HG03108 (cell line): Measurements from ENCODE around the gene DNMT3B.
"Not testable (repeated sequence)": the region's sequence is repeated elsewhere in the genome, so short reads cannot be mapped to it uniquely, and the experiment has no call there.

Experiments
- ATAC-seq: cut with Tn5 transposase; IDR thresholded peaks from one replicate; pipeline ENCODE4 v1.9.1; 2021; ENCODE audit warnings: moderate library complexity; ENCODE audit not compliant: unreplicated experiment

The DNMT3B gene

GRCh38 chr20:32789896-32790750 is 27.9 kb downstream of the DNMT3B start:
- ATAC-seq, result no peak

GRCh38 chr20:32790751-32791057 is 28.5 kb downstream of the DNMT3B start:
- ATAC-seq, result no peak

GRCh38 chr20:32792316-32792715 is 30.1 kb downstream of the DNMT3B start:
- ATAC-seq, result peak; percentile 64

- no peak for ATAC-seq
Observed at GRCh38 chr20:32792731-32793458, 30.7 kb downstream of the DNMT3B start.

- no peak for ATAC-seq
Observed at GRCh38 chr20:32796383-32796948, 34.3 kb downstream of the DNMT3B start.

- ATAC-seq, result no peak
Observed at GRCh38 chr20:32796981-32797451, 34.8 kb downstream of the DNMT3B start.

- ATAC-seq, result not testable (repeated sequence)
Observed at GRCh38 chr20:32797571-32797970, 35.4 kb downstream of the DNMT3B start.

GRCh38 chr20:32798046-32798981 is 36.1 kb downstream of the DNMT3B start:
- no peak for ATAC-seq

DNA sequence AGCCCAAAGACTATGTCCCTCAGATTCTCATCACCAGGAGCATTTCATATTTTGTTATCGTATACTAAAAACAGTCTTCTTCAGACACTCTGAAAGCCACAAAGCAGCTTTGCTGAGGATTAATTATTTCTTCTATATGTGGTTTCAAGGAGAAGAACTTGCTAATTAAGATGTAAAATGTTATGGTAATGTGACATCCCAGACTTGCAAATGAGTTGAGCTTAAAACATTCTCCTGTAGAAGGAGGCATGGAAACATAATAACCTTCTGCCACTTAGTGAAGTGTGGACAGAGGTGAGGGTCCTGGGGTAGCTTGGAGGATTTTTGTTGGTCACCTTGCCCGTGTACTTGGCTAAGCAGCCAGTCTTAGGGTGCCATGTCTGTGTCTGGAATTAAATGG is 40.9 kb downstream of the DNMT3B start:
- ATAC-seq, result no peak

GRCh38 chr20:32804022-32804715 is 42.0 kb downstream of the DNMT3B start:
- no peak for ATAC-seq

DNA sequence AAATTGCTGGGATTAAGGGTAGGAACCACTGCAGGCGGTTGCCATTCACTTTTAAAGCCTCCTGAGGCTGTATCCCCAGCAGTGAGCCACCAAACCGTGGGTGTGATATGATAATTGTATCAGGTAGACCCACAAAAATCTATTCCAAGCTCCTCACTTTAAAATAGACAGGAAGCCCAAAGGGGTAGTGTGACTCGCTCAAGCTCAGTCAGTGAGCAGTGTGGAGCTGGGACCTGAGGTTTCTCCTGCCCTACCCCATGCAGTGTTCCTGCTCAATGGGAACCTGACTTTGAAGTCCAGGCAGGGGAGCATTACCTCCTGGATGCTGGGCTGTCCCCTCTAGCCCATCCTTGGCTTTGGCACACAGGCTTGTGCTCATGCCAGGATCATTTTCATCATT is 42.6 kb downstream of the DNMT3B start:
- ATAC-seq, result no peak

GRCh38 chr20:32805721-32806120 is 43.5 kb downstream of the DNMT3B start:
- no peak for ATAC-seq

GRCh38 chr20:32806356-32806755 is 44.2 kb downstream of the DNMT3B start:
- no peak for ATAC-seq

DNA sequence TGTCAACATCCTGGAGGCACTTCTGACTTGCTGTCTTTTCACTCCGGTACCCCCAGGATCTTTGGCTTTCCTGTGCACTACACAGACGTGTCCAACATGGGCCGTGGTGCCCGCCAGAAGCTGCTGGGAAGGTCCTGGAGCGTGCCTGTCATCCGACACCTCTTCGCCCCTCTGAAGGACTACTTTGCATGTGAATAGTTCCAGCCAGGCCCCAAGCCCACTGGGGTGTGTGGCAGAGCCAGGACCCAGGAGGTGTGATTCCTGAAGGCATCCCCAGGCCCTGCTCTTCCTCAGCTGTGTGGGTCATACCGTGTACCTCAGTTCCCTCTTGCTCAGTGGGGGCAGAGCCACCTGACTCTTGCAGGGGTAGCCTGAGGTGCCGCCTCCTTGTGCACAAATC is 45.5 kb downstream of the DNMT3B start:
- no peak for ATAC-seq

- no peak for ATAC-seq
Observed at GRCh38 chr20:32808438-32808837, 46.3 kb downstream of the DNMT3B start.

DNA sequence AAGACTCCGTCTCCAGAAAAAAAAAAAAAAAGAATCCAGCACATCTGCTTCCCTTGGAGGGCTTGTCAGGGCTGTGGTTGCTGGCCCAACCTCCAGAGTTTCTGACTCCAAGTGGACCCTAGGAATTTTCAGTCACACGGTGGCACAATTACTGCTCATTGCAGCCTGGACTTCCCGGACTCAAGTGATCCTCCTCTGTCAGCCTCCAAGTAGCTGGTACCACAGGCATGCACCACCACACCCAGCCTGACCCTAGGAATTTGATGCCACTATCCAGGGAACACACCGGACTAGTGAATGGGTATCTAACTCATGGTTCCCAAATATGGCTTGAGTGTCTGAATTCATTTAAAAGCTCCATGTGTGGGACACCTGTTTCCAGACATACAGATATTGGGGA is 47.7 kb downstream of the DNMT3B start:
- ATAC-seq, result no peak

GRCh38 chr20:32810941-32811340 is 48.8 kb downstream of the DNMT3B start:
- ATAC-seq, result no peak

DNA sequence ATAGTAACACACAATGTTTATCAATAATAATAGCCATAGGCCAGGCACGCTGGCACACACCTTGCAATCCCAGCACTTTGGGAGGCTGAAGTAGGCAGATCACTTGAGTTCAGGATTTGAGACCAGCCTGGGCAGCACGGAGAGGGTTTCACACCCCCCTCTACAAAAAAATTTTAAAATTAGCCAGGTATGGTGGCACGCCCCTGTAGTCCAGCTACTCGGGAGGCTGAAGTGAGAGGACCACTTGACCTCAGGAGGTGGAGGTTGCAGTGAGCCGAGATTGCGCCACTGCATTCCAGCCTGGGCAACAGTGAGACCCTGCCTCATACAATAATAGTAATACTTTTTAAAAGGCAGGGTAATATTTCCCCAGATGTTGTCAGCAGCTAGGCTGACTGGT is 49.7 kb downstream of the DNMT3B start:
- no peak for ATAC-seq

GRCh38 chr20:32819992-32820697 is 58.0 kb downstream of the DNMT3B start:
- ATAC-seq, result peak; percentile 39
